H9 (cell line): ENCODE data around the gene CMSS1. TPM values are rescaled to one million over a fixed set of nuclear protein-coding genes. Genes with fewer than 3 reads are reported as not detected.

ENCODE experiments used
- DNase-seq: peaks from one replicate; pipeline ENCODE4 v3.0.0-alpha.2; 2017
- H2AFZ ChIP-seq: one replicate; pipeline ENCODE4 v1.6.1; 2013; ENCODE audit warnings: mild to moderate bottlenecking, low read length, control low read depth, moderate library complexity
- H2AK5ac ChIP-seq: 2 replicates; pipeline ENCODE4 v1.6.1; 2013; ENCODE audit warnings: low read length, control low read depth, mixed read lengths; ENCODE audit not compliant: insufficient read length
- H2BK120ac ChIP-seq: one replicate; pipeline ENCODE4 v1.6.1; 2013; ENCODE audit warnings: low read depth, mild to moderate bottlenecking, low read length, control low read depth, inconsistent platforms; ENCODE audit not compliant: poor library complexity, severe bottlenecking
- H2BK12ac ChIP-seq: 2 replicates; pipeline ENCODE4 v1.6.1; 2013; ENCODE audit warnings: low read length, control low read depth, mixed read lengths, low read depth; ENCODE audit not compliant: insufficient read length
- H2BK15ac ChIP-seq: 2 replicates; pipeline ENCODE4 v1.6.1; 2013; ENCODE audit warnings: low read depth, low read length, control low read depth
- H2BK20ac ChIP-seq: one replicate; pipeline ENCODE4 v1.6.1; 2013; ENCODE audit warnings: low read depth, mild to moderate bottlenecking, low read length, control low read depth, inconsistent platforms; ENCODE audit not compliant: poor library complexity, severe bottlenecking
- H2BK5ac ChIP-seq: 2 replicates; pipeline ENCODE4 v1.6.1; 2013; ENCODE audit warnings: low read length, control low read depth, mixed read lengths; ENCODE audit not compliant: insufficient read length
- H3K14ac ChIP-seq: 2 replicates; pipeline ENCODE4 v1.6.1; 2013; ENCODE audit warnings: low read length, control low read depth; ENCODE audit not compliant: insufficient read depth
- H3K18ac ChIP-seq: 2 replicates; pipeline ENCODE4 v1.6.1; 2013; ENCODE audit warnings: low read depth, mild to moderate bottlenecking, mixed read lengths, low read length, control low read depth; ENCODE audit not compliant: insufficient read length
- H3K23ac ChIP-seq: 2 replicates; pipeline ENCODE4 v1.6.1; 2013; ENCODE audit warnings: low read length, control low read depth, mixed read lengths, low read depth; ENCODE audit not compliant: insufficient read length
- H3K23me2 ChIP-seq: 2 replicates; pipeline ENCODE4 v1.6.1; 2013; ENCODE audit warnings: low read depth, mild to moderate bottlenecking, mixed read lengths, low read length, control low read depth; ENCODE audit not compliant: insufficient read length, poor library complexity, severe bottlenecking
- H3K27ac ChIP-seq: 2 replicates; pipeline ENCODE4 v1.5.1; 2013; ENCODE audit warnings: low read length, control low read depth, mixed read lengths, low read depth; ENCODE audit not compliant: insufficient read length
- H3K27me3 ChIP-seq: 2 replicates; pipeline ENCODE4 v1.6.1; 2013; ENCODE audit warnings: low read length, control low read depth, inconsistent platforms; ENCODE audit not compliant: insufficient read depth
- H3K4ac ChIP-seq: 2 replicates; pipeline ENCODE4 v1.6.1; 2013; ENCODE audit warnings: low read depth, mild to moderate bottlenecking, control low read depth, inconsistent platforms, low read length, moderate library complexity
- H3K4me1 ChIP-seq: 2 replicates; pipeline ENCODE4 v1.6.1; 2013; ENCODE audit warnings: low read length, control low read depth, inconsistent platforms; ENCODE audit not compliant: insufficient read depth
- H3K4me2 ChIP-seq: 2 replicates; pipeline ENCODE4 v1.6.1; 2013; ENCODE audit warnings: low read length, control low read depth, mixed read lengths; ENCODE audit not compliant: insufficient read length, insufficient read depth
- H3K56ac ChIP-seq: 2 replicates; pipeline ENCODE4 v1.6.1; 2013; ENCODE audit warnings: low read depth, mild to moderate bottlenecking, mixed read lengths, low read length, control low read depth; ENCODE audit not compliant: insufficient read length
- H3K79me1 ChIP-seq: 2 replicates; pipeline ENCODE4 v1.6.1; 2013; ENCODE audit warnings: low read depth, mild to moderate bottlenecking, moderate library complexity, low read length, control low read depth, inconsistent platforms; ENCODE audit not compliant: insufficient read depth, poor library complexity, severe bottlenecking
- H3K79me2 ChIP-seq: 2 replicates; pipeline ENCODE4 v1.6.1; 2013; ENCODE audit warnings: low read length, control low read depth, inconsistent platforms; ENCODE audit not compliant: insufficient read depth
- H3K9ac ChIP-seq: 2 replicates; pipeline ENCODE4 v1.6.1; 2013; ENCODE audit warnings: low read length, control low read depth, mixed read lengths; ENCODE audit not compliant: insufficient read length; ENCODE audit errors: extremely low read depth
- H3K9me3 ChIP-seq: one replicate; pipeline ENCODE4 v1.6.1; 2013; ENCODE audit warnings: low read depth, low read length, inconsistent platforms; ENCODE audit not compliant: control insufficient read depth
- H3T11ph ChIP-seq: one replicate; pipeline ENCODE4 v1.6.1; 2013; ENCODE audit warnings: mild to moderate bottlenecking, low read length, control low read depth, inconsistent platforms
- H4K20me1 ChIP-seq: one replicate; pipeline ENCODE4 v1.6.1; 2013; ENCODE audit not compliant: control insufficient read depth, insufficient read length, insufficient read depth
- H4K5ac ChIP-seq: 2 replicates; pipeline ENCODE4 v1.6.1; 2013; ENCODE audit warnings: low read depth, mild to moderate bottlenecking, mixed read lengths, low read length, control low read depth; ENCODE audit not compliant: insufficient read length
- H4K8ac ChIP-seq: replicated peaks from 2 replicates; pipeline ENCODE4 v1.6.1; 2013; ENCODE audit warnings: low read length, control low read depth, mixed read lengths, low read depth; ENCODE audit not compliant: insufficient read length
- H4K91ac ChIP-seq: 2 replicates; pipeline ENCODE4 v1.6.1; 2013; ENCODE audit warnings: low read depth, mild to moderate bottlenecking, moderate library complexity, mixed read lengths, low read length, control low read depth; ENCODE audit not compliant: insufficient read length
- H3K27ac Mint-ChIP-seq, 3 experiments: 2 replicates in 2 of 3; 3 replicates in 1 of 3; pipeline ENCODE4 v1.8.0; 2020 to 2021; ENCODE audit warnings: mixed read lengths in 3 of 3, mild to moderate bottlenecking in 1 of 3, moderate library complexity in 1 of 3
- H3K27me3 Mint-ChIP-seq: 2 replicates; pipeline ENCODE4 v1.8.0; 2021; ENCODE audit warnings: low read depth, mild to moderate bottlenecking, moderate library complexity, mixed read lengths
- H3K36me3 Mint-ChIP-seq, 3 experiments: 2 replicates in 2 of 3; 3 replicates in 1 of 3; pipeline ENCODE4 v1.8.0; 2020 to 2021; ENCODE audit warnings: low read depth in 3 of 3, mixed read lengths in 3 of 3; ENCODE audit not compliant: insufficient read depth in 1 of 3
- H3K4me1 Mint-ChIP-seq, 2 experiments: 2 replicates each; pipeline ENCODE4 v1.8.0; 2020; ENCODE audit warnings: mixed read lengths in 2 of 2
- H3K4me3 Mint-ChIP-seq, 2 experiments: 2 replicates in 1 of 2; 3 replicates in 1 of 2; pipeline ENCODE4 v1.8.0; 2020 to 2021; ENCODE audit warnings: mild to moderate bottlenecking in 2 of 2, mixed read lengths in 2 of 2, moderate library complexity in 1 of 2
- H3K9me3 Mint-ChIP-seq, 2 experiments: 2 replicates in 1 of 2; 3 replicates in 1 of 2; pipeline ENCODE4 v1.8.0; 2020; ENCODE audit warnings: mild to moderate bottlenecking in 2 of 2, mixed read lengths in 2 of 2, moderate library complexity in 1 of 2
- CTCF ChIP-seq: fragments of 200-600 bp; sonication (generic); conservative IDR thresholded peaks from 3 replicates; pipeline ENCODE4 v1.8.0; 2021; ENCODE audit warnings: antibody characterized with exemption, mild to moderate bottlenecking
- WGBS: extraction: QIAGEN DNeasy Blood & Tissue Kit; methylation state at CpG from one replicate; pipeline ENCODE4 v1.1.7; 2013; ENCODE audit warnings: missing lambda C conversion rate, low lambda C conversion rate, mixed read lengths; ENCODE audit not compliant: insufficient read length; ENCODE audit errors: extremely low coverage; 5-methylcytosine and 5-hydroxymethylcytosine counted together
- total RNA-seq: library from RNA; stranded (reverse); gene quantifications from 2 replicates; pipeline ENCODE4 v1.2.1, GENCODE V29; 2021

The CMSS1 gene
- total RNA-seq, 1 experiment from 2014 or later, result 61.8 TPM

GRCh38 chr3:100113723-100114412, 296.2 kb downstream of the CMSS1 start:
- Histone ChIP-seq H4K91ac (no peak overlapping the region), H2BK120ac (no peak overlapping the region), H3K4ac (no peak overlapping the region), H3K23me2 (no peaks in the 10 kb centered on the region), H4K8ac (no peak overlapping the region), H3T11ph (no peak overlapping the region), H2BK5ac (no peak overlapping the region), H2BK20ac (no peak overlapping the region), H3K27ac (no peak overlapping the region), H3K4me2 (no peak overlapping the region), H3K27me3 (no peaks in the 10 kb centered on the region), H4K20me1 (no peaks in the 10 kb centered on the region), H3K79me1 (no peaks in the 10 kb centered on the region), H2BK12ac (no peak overlapping the region), H3K79me2 (no peaks in the 10 kb centered on the region), H2AK5ac (no peak overlapping the region), H2AFZ (no peak overlapping the region), H2BK15ac (no peak overlapping the region), H3K4me1 (no peaks in the 10 kb centered on the region), H3K18ac (no peak overlapping the region), H4K5ac (no peak overlapping the region), H3K23ac (no peak overlapping the region), H3K9me3 (no peaks in the 10 kb centered on the region), H3K56ac (no peak overlapping the region), H3K9ac (no peak overlapping the region), H3K14ac (no peak overlapping the region)
- Mint-ChIP-seq H3K4me1 (no peaks in the 10 kb centered on the region), H3K27me3 (no peaks in the 10 kb centered on the region), H3K27ac (peak overlapping the region in 2 of 3 experiments; percentile 7 to 65; a peak in 2 of 7 replicates), H3K9me3 (peaks cover 0 to 3% of the 10 kb centered on the region in 2 experiments; a peak in 1 of 5 replicates), H3K4me3 (no peak overlapping the region), H3K36me3 (peaks cover 0 to 4% (median 0%) of the 10 kb centered on the region in 3 experiments; a peak in 1 of 7 replicates)
- no CpG with 5 or more reads among the region's 7 CpGs for WGBS
- DNase-seq, result no peak
- TF ChIP-seq CTCF, result no peak
